H1 (cell line): ENCODE data around the gene NADSYN1. TPM values are rescaled to one million over a fixed set of nuclear protein-coding genes. Genes with fewer than 3 reads are reported as not detected.

ENCODE experiments used
- JUND ChIP-seq: IDR thresholded peaks from 2 replicates; pipeline ENCODE4 v1.6.1; 2011; ENCODE audit warnings: mild to moderate bottlenecking, improper control_type of control experiment, low read length
- NANOG ChIP-seq: IDR thresholded peaks from 2 replicates; pipeline ENCODE4 v1.6.1; 2011; ENCODE audit warnings: low read length, low read depth, mild to moderate bottlenecking, inconsistent platforms; ENCODE audit not compliant: insufficient read depth, poor library complexity, severe bottlenecking
- SIRT6 ChIP-seq: IDR thresholded peaks from one replicate; pipeline ENCODE4 v1.7.1; 2012; ENCODE audit warnings: low read length, inconsistent platforms
- TAF7 ChIP-seq: optimal IDR thresholded peaks from 2 replicates; pipeline ENCODE3; 2011; ENCODE audit warnings: low read depth, mild to moderate bottlenecking, inconsistent platforms, low read length, moderate library complexity, borderline replicate concordance
- polyA plus RNA-seq, 7 experiments: library from polyadenylated mRNA; depleted of rRNA in 3 of 7; stranded (reverse) in 5 of 7; unstranded in 2 of 7; fragments of >200 nt in 5 of 7; fragments of 200-250 nt in 2 of 7; gene quantifications; 1 replicate in 5 of 7; 2 replicates in 1 of 7; 4 replicates in 1 of 7; pipeline versions ENCODE4 v1.2.1 to v1.2.3, GENCODE V29; 2011 to 2013; ENCODE audit warnings: missing spikeins in 2 of 7, mixed read lengths in 2 of 7
- total RNA-seq: library from RNA; stranded (reverse); fragmentation: NEBNext Ultra II Directional; extraction: Animal tissue kit (Norgen Biotek cat#: 25700); gene quantifications from 2 replicates; pipeline ENCODE4 v1.2.1, GENCODE V29; 2021

The NADSYN1 gene
- total and polyA plus RNA-seq, 2 of the 8 experiments (the other 6 are each of a cell fraction or from before 2014, with no cell fraction given) = 38.3 to 38.6 TPM

DNA sequence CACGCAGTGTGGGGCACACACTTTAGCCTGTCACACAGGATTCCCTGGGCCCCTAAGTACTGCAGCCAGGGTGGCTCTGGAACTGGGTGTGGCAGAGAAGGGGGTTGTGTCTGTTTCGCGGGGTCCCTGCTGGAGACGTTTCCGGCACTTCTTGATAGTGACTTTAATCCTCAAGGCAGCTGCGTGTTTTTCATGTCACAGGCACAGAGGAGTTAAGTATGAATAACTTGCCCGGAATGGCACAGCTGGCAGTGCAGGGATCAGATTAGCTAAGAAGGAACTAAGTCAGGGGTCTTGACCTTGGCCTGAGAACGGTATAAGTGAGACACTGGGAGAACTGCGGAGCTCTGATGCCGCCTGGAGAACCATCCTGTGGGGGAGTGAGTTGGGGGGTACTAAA, 66.5 kb downstream of the NADSYN1 start (continued):
- TF ChIP-seq NANOG (no peak), SIRT6 (no peak), TAF7 (no peak), JUND (no peak)
